Body of pancreas (tissue), 4 donors: Measurements from ENCODE around the gene ACTR1B.
"Not testable (repeated sequence)": the region's sequence is repeated elsewhere in the genome, so short reads cannot be mapped to it uniquely, and the experiment has no call there.

Source experiments
- POLR2A ChIP-seq, 3 donors: fragments of 450-650 bp; IDR thresholded peaks; one replicate each; pipeline ENCODE4 v1.6.1; 2016; ENCODE audit warnings: antibody characterized with exemption in 3 of 3, mild to moderate bottlenecking in 2 of 3
- TF ChIP-seq, protein P1 (sequence below), 7 experiments: fragments of 450-650 bp in 4 of 7; fragments of 200-600 bp in 3 of 7; sonication (generic) in 3 of 7; IDR thresholded peaks; one replicate each; pipeline ENCODE4 v1.5.1; 2016 to 2019; ENCODE audit warnings: antibody characterized with exemption in 7 of 7

DNA sequence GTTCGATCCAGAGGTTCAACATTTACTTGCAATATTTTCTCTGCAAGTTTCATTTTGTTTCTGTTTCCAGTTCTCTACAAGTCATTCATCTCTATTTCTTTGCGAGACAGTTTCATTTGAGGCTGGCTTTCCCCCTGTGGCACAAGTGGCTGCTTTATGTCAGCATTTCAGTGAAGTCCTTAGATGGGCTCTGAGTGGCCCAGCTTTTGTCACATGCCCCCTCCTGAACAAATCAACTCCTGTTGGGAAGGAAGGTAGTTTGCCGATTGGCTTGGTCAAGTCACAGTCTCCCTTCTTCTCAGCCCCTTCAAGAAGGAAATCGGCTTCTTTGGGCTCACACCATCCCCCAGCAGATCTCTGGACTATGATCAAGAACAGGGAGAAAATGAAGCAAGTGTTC, 55.1 kb downstream of the ACTR1B start:
- TF ChIP-seq, protein P1, sequence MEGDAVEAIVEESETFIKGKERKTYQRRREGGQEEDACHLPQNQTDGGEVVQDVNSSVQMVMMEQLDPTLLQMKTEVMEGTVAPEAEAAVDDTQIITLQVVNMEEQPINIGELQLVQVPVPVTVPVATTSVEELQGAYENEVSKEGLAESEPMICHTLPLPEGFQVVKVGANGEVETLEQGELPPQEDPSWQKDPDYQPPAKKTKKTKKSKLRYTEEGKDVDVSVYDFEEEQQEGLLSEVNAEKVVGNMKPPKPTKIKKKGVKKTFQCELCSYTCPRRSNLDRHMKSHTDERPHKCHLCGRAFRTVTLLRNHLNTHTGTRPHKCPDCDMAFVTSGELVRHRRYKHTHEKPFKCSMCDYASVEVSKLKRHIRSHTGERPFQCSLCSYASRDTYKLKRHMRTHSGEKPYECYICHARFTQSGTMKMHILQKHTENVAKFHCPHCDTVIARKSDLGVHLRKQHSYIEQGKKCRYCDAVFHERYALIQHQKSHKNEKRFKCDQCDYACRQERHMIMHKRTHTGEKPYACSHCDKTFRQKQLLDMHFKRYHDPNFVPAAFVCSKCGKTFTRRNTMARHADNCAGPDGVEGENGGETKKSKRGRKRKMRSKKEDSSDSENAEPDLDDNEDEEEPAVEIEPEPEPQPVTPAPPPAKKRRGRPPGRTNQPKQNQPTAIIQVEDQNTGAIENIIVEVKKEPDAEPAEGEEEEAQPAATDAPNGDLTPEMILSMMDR (IDR thresholded peaks at IDR 0.05), result not testable (repeated sequence)
- not testable (repeated sequence) for TF ChIP-seq POLR2A (IDR thresholded peaks at IDR 0.05)
